Progenitor cell of endocrine pancreas (in vitro differentiated cells): ENCODE data around the gene TIMP3. TPM values are rescaled to one million over a fixed set of nuclear protein-coding genes. Genes with fewer than 3 reads are reported as not detected.

ENCODE experiments used
- DNase-seq: peaks from one replicate; pipeline ENCODE4 v3.0.0; 2021; ENCODE audit warnings: low spot score; ENCODE audit not compliant: unreplicated experiment
- H3K27ac Mint-ChIP-seq: 2 replicates; pipeline ENCODE4 v1.8.0; 2021; ENCODE audit warnings: mild to moderate bottlenecking, moderate library complexity, mixed read lengths
- H3K27me3 Mint-ChIP-seq: 2 replicates; pipeline ENCODE4 v1.8.0; 2021; ENCODE audit warnings: mixed read lengths
- H3K36me3 Mint-ChIP-seq: 2 replicates; pipeline ENCODE4 v1.8.0; 2022; ENCODE audit warnings: mixed read lengths; ENCODE audit not compliant: insufficient read depth
- H3K4me1 Mint-ChIP-seq: 2 replicates; pipeline ENCODE4 v1.8.0; 2021; ENCODE audit warnings: low read depth, mixed read lengths
- H3K4me3 Mint-ChIP-seq: 2 replicates; pipeline ENCODE4 v1.8.0; 2021; ENCODE audit warnings: low read depth, mild to moderate bottlenecking, moderate library complexity, mixed read lengths
- H3K9me3 Mint-ChIP-seq: 2 replicates; pipeline ENCODE4 v1.8.0; 2021; ENCODE audit warnings: low read depth, mixed read lengths
- total RNA-seq: library from RNA; stranded (reverse); gene quantifications from 2 replicates; pipeline ENCODE4 v1.2.1, GENCODE V29; 2021
- TF ChIP-seq, protein P1 (sequence below): fragments of 200-600 bp; sonication (generic); IDR thresholded peaks from one replicate; pipeline ENCODE4 v1.5.0; 2021; ENCODE audit warnings: antibody characterized with exemption, mild to moderate bottlenecking; ENCODE audit not compliant: unreplicated experiment

TIMP3 gene
- total RNA-seq, 1 donor from 2014 or later, result 2.4 TPM

DNA sequence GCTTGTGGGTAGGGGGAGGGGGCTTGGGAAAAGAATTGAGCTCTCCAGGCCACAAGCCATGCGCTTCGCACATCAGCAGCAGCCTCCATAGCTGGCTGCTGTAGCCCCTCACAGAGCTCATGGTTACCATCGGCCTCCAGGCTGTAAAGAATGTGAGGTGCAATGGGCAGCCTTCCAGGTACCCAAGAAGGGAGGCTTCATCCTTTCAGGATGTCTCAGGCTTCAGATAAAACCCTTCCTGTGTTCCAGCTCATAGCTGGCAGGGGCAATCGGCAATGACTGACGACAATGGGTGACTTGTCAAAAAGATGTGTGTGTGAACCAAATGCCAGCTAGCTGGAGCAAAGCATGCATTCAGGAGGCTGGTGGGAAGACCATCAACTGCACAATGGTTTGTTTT lies 102.0 kb downstream of the TIMP3 start:
- Mint-ChIP-seq H3K4me3 (no peak overlapping the region), H3K4me1 (no peaks in the 10 kb centered on the region), H3K27ac (no peak overlapping the region), H3K9me3 (no peaks in the 10 kb centered on the region), H3K36me3 (no peaks in the 10 kb centered on the region), H3K27me3 (peaks cover 4% of the 10 kb centered on the region)
- no peak for DNase-seq
- TF ChIP-seq, protein P1, sequence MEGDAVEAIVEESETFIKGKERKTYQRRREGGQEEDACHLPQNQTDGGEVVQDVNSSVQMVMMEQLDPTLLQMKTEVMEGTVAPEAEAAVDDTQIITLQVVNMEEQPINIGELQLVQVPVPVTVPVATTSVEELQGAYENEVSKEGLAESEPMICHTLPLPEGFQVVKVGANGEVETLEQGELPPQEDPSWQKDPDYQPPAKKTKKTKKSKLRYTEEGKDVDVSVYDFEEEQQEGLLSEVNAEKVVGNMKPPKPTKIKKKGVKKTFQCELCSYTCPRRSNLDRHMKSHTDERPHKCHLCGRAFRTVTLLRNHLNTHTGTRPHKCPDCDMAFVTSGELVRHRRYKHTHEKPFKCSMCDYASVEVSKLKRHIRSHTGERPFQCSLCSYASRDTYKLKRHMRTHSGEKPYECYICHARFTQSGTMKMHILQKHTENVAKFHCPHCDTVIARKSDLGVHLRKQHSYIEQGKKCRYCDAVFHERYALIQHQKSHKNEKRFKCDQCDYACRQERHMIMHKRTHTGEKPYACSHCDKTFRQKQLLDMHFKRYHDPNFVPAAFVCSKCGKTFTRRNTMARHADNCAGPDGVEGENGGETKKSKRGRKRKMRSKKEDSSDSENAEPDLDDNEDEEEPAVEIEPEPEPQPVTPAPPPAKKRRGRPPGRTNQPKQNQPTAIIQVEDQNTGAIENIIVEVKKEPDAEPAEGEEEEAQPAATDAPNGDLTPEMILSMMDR, result no peak

DNA sequence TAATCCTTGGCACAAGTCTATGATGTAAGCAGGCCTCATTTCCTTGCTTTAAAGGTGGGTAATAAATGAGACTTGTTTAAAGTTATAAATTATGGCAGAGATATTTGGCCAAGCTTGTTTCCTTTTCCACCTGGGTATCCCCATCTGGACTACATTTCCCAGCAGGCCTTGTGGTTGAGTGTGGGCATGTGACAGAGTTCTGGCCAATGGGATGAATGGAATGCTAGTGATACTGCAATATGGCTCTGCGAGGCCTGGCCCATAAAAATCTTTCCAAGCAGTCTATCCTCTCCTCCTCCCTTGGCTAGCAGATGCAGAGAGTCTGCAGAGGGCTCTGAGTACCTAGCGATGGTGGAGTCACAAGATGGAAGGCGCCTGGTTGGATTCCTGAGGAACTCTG lies 102.5 kb downstream of the TIMP3 start:
- Mint-ChIP-seq H3K4me1 (no peaks in the 10 kb centered on the region), H3K27me3 (peaks cover 4% of the 10 kb centered on the region), H3K9me3 (no peaks in the 10 kb centered on the region), H3K36me3 (no peaks in the 10 kb centered on the region), H3K27ac (no peak overlapping the region), H3K4me3 (no peak overlapping the region)
- TF ChIP-seq, protein P1, result no peak
- no peak for DNase-seq

DNA sequence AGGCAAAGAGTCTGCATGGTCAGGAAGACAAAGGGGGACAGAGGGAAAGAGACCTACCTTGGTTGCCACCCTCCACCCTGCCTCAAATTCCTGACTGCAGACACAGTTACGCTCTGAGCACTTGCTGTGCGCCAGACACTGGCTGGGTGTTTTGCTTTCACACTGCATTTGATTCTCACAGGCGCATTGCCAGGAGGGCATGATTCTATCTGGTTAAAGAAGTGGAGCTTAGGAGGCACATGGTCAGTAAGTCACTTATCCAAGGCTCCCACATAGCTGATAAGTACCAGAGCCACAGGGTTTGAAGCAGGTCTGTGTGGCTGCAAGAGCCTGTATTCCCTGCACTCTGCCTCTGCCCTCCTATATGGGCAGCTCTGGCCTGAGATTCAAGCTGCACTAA lies 103.9 kb downstream of the TIMP3 start:
- Mint-ChIP-seq H3K4me1 (peaks cover 6% of the 10 kb centered on the region), H3K4me3 (no peak overlapping the region), H3K27me3 (peaks cover 4% of the 10 kb centered on the region), H3K9me3 (no peaks in the 10 kb centered on the region), H3K27ac (no peak overlapping the region), H3K36me3 (no peaks in the 10 kb centered on the region)
- TF ChIP-seq, protein P1, result no peak
- no peak for DNase-seq

DNA sequence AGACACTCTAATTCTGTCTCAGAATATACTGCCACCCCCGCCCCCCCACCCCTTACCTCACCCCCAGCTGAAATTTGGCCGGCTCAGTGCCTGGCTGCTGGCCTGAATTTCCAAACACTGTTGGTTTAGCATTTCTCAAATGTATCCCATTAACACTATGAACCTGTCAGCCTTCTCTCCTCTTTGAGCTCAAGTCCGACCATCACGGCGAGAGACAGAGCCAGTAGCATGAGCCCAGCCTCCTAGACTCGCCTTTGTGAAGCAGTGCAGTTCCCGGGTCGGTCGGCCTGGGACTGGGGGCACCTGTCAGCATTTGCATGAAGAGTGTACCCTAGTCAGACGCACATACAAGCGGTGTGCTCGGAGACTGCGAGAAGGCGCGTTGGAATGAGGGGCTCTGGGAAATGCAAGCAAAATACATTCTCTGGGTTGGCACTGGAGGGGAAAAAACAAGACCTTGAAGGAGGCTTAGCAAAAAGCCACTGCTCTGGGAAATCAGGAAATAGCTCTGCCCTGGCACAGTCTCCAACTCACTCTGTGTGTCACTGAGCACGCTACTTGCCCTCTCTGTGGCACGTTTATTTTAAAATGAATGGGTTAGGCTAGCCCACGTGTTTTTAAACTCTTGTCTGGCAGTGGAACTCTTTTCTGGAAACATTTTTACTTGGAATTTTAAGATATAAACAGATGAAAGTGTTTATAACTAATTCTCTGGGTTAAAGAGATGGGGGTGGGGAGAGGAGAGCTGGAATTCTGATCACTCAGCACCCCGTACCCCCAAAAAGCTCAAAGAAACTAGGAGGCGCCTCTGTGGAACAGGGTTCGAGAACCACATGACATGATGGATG lies 108.3 kb downstream of the TIMP3 start:
- Mint-ChIP-seq H3K4me1 (peaks cover 9% of the 10 kb centered on the region), H3K4me3 (no peak overlapping the region), H3K36me3 (no peaks in the 10 kb centered on the region), H3K27me3 (peaks cover 2% of the 10 kb centered on the region), H3K9me3 (no peaks in the 10 kb centered on the region), H3K27ac (no peak overlapping the region)
- DNase-seq, result no peak
- TF ChIP-seq, protein P1, result no peak

DNA sequence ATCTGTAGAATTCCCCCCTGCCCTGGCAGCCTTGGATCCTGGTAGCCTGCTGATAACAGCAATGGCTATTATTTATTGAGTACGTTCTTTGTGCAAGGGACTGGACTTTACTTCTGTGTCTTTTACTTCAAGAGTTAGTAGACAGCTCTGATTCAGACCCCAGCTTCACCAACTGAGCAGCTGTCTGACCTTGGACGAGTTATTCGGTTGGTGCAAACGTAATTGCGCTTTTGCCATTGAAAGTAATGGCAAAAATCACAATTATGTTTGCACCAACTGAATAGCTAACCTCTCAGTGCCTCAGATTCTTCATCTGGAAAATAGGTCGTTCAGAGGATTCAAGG lies 108.9 kb downstream of the TIMP3 start:
- Mint-ChIP-seq H3K9me3 (peaks cover 3% of the 10 kb centered on the region), H3K4me1 (peaks cover 9% of the 10 kb centered on the region), H3K27me3 (peaks cover 2% of the 10 kb centered on the region), H3K4me3 (no peak overlapping the region), H3K36me3 (peaks cover 1% of the 10 kb centered on the region), H3K27ac (no peak overlapping the region)
- TF ChIP-seq, protein P1, result no peak
- no peak for DNase-seq
